Raji (cell line): ENCODE results near the gene SUGP1.

ENCODE experiments used
- POLR2A ChIP-seq: IDR thresholded peaks from 2 replicates; pipeline ENCODE4 v1.6.1; 2011; ENCODE audit warnings: low read depth, low read length, control low read depth; ENCODE audit not compliant: insufficient read depth

SUGP1 gene

GRCh38 chr19:19280561-19280960 is 39.7 kb downstream of the SUGP1 start:
- no peak for TF ChIP-seq POLR2A

- TF ChIP-seq POLR2A: no peak
Observed at GRCh38 chr19:19279853-19280252, 40.5 kb downstream of the SUGP1 start.

DNA sequence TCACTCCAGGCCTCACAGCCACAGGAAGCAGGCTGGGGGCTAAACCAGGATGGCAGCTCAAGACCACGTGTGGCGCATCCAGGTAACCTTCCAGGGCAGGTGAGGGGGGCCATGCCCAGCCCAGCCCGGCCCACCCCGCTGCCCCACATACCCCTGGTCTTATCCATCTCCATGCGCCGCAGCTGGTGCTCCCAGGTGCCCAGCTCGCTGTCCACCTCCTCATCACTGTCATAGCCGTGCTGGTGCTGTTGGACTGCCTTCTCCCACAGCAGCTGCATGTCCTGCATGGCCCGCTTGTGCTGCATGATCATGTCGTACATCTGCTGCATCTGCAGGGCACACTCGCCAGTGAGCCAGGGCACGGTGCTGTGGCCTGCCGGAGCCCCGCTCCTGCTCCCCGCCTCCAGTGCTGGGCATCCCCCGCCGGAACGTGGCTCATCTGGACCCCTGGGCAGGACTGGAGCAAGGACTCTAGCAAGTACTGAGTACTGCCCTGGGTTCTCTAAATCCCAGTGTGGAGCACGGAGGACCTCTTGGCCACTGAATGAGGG is 41.2 kb downstream of the SUGP1 start:
- TF ChIP-seq POLR2A: no peak

- no peak for TF ChIP-seq POLR2A
Observed at GRCh38 chr19:19278315-19278714, 42.0 kb downstream of the SUGP1 start.

DNA sequence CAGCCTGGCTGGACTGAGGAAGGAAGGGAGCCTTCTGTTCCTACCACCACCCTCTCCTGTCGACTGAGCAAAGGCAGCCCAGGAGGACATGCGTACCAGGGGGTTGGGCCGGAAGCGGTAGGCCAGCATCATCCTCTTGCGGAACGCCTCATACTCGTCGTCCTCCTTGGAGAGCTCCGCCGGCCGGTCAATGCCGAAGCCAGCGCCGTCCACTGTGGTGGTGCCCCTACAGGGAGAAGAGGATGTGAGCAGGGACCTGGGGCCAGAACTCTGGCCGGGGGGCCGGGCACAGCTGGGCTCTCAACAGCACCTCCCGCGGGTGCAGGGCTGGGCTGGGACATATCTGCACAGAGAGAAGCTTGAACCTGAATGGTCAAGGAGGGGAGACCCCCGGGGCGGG is 43.5 kb downstream of the SUGP1 start:
- TF ChIP-seq POLR2A: no peak

DNA sequence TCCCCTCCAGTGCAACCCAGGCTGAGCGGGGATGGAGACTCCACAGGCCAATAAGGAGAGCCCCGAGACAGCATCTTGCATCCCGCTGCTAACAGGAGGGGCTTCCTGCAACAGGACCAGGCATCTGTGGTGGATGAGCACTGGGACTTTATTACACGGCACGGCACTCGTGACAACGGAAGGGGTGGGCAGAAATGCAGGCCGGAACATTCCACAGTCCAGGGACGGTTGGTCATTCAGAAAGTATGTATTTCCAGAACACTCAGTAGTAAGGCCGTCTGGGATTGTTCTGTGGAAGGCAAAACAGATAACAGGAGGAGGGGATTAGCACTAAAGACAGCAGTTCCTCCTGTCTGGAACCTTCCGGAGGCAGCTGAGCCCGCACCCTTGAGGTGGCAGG is 43.9 kb downstream of the SUGP1 start:
- TF ChIP-seq POLR2A: no peak

DNA sequence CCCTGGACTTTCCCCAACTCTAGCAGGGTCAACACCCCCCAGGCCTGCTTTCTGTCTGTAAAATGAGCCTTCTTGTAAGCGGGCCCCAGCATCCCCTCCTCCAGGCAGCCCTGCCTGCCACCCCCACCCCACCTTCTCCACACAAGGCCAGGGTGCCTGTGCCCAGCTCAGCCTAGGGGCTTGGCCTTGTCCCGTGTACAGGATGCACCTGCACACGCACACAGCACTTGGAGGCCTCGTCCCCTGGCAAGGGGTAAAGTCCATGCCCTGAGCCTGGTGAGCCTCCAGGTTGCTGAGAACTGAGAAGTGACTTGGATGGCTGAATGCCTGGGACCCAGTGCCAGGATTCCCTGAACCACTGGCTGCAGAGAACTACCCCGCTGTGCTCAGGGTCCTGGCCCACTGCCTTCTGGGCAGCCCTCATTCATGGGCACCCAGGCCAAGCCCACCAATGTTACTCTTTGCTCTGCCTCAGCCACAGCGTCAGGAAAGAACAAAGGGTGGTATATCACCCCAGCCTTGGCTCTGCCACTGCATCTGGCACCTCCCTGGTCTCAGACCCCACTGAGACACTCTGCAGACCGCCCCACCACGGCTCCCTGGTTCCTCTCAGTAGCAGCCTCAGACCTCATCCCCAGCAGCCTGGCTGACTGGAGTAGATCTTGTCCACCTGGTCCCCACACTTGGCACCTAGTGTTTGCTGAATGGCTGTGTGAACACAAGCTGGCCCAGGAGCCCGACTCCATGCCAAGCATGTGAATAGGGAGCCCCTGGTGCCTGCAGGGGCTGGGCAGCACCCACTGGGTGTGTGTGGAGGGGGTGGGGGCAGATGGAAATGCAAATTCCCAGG is 45.4 kb downstream of the SUGP1 start:
- TF ChIP-seq POLR2A: no peak

DNA sequence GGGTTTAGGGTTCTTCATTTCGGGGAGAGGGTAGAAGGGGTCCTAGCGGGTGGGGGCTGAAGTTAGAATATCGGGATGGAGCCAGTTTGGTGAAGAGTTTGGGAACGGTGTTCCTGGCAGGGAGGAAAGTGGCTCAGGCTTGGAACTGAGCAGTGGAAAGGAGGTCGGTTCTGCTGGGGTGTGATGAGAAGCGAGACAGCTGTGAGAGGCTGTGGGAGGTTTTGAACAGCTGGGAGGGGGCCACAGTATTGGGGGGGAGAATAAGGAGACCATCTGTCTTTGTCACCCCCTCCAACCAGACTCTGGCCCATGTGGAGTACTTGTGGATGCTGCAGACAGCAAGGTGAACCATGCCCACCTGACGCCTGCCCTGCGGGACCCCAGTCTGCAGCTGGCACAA is 46.2 kb downstream of the SUGP1 start:
- TF ChIP-seq POLR2A: no peak

DNA sequence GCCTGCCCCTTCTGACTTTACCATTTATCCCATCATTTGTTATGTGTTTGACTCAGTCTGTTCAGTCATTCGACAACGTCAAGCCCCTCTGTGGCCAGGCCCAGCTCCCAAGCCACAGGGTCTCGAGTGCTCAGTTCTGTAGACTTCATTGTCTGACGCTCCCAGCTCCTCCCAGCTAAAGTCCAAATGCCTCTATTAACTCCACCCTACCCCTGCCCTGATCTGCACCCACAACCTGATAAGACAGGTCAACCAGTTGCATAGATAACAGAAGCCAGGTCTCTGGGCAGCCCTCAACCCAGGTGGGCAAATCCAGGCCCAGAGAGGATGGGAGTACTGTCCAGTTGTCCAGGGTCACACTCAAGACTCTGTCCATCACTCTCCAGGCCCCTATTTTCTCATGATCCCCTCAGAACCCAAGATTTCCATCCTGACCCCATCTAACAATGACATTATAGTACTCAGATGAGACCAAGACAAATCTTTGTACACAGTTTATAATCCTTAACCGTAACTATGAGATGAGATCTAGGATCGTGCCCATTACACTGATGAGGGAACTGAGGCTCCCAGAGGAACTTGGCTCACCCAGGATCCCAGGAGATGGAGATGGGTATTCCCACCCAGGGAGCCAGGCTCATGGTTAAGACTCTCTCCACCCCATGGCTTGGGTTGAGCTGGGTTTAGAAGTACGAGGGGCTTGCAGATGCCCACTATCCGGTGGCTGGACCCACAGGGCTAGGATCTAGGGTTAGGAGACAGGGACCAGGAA is 48.3 kb downstream of the SUGP1 start:
- TF ChIP-seq POLR2A: no peak

DNA sequence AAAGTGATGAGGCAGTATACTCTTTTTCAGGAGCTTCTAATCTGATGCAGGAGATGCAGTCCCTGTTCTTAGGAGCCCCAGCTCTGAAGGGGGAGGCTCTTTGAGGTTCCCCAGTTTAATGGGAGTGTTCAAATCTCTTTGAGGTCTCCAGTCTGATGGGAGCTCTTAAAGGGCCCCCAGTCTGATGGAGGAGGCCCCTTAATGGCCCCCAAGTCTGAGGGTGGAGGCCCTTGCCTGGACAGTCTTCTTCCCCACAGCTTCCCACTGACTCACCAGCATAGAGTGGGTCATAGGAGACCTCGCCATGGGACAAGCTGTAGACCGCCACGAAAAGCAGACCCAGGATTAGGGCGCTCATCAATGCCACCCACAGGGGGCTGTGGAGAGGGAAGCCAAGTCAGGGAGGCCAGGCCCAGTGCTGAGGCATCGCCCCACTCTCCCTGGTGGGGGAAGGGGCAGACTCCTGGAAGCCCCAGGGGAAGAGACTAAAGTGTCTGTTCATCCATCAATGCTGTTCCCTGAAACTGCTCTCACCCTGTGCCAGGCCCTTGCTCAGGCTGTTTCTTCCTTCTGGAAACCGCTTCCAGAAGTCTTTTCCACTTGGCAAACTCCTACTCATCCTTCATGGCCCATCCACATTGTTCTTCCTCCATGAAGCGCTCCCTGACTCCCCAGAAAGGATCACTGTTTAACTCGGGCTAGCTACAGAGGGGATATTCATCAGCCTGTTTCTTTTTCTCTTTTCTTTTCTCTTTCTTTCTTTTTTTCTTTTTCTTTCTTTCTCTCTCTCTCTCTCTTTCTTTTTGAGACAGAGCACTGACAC is 49.3 kb downstream of the SUGP1 start:
- TF ChIP-seq POLR2A: no peak

- no peak for TF ChIP-seq POLR2A
Observed at GRCh38 chr19:19269952-19270694, 50.2 kb downstream of the SUGP1 start.

DNA sequence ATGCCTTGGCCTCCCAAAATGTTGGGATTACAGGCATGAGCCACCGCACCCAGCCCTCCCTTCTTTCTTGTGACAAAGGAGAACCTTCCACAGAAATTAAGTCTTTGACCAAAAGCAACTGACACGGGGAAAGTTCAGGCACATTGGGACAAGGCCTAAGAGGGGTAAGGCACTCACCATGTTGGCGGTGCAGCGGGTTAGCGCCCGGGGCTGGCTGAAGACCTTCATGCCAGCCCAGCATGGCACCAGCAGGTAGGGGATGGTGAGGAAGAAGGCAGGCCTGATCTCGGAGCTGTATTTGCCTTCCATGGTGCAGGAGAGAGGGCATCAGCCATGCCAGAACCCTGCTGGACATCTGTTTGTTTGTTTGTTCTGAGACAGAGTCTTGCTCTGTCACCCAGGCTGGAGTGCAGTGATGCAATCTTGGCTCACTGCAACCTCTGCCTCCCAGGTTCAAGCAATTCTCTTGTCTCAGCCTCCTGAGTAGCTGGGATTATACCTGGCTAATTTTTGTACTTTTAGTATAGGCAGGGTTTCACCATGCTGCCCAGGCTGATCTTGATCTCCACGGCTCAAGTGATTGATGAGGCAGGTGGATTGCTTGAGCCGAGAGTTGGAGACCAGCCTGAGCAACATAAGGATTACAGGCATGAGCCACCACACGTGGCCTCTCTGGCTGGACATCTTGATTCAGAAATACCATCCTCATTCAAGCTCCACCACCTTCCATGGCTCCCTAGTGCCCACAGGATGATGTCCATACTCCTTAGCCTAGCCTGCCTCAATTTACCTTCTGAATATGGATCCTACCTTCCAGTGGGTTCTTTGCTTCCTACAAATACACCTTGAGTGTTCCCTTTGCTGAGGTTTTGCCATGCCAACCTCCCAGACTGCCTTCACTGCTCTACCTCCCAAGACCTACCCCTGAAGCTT is 51.6 kb downstream of the SUGP1 start:
- TF ChIP-seq POLR2A: no peak

DNA sequence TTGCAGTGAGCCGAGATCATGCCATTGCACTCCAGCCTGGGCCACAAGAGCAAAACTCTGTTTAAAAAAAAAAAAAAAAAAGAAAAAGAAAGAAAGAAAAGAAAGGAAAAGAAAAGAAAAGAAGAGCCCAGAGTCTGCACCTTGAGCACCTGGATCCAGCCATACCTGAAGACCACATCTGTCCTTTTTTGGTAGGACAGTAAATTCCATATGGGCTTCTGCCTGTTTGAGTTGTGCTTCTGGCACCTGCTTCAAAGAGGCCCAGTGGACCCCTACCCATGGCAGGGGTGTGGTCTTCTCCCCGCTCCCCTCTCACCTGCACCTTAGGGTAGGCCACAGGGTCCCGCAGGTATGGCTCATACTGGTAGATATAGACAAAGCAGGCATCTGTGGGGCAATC is 53.0 kb downstream of the SUGP1 start:
- no peak for TF ChIP-seq POLR2A
